HG03558 (cell line): ENCODE data around the gene ZSCAN32.

Experiments
- ATAC-seq: cut with Tn5 transposase; IDR thresholded peaks from one replicate; pipeline ENCODE4 v1.9.1; 2021; ENCODE audit warnings: moderate number of reproducible peaks; ENCODE audit not compliant: unreplicated experiment; ENCODE audit errors: extremely low read depth

ZSCAN32 gene

GRCh38 chr16:3400779-3401688 lies at the start of gene ZSCAN32, which contains the start of gene ZNF174:
Gene ZSCAN32 (minus strand): TSS chr16:3401004. CDS start chr16:3397557, 3,447 bp downstream.
Gene ZNF174 (plus strand): TSS chr16:3401215. CDS start chr16:3402005, 790 bp downstream.
- ATAC-seq = peak; percentile 86

- ATAC-seq = no peak
Measured at GRCh38 chr16:3444032-3444388, 43.2 kb upstream of the ZSCAN32 start.

- no peak for ATAC-seq
Measured at GRCh38 chr16:3443108-3444031, 42.6 kb upstream of the ZSCAN32 start, which contains the start of the genes NAA60 and ZNF597. Gene NAA60 (plus strand): TSS chr16:3443680. CDS start chr16:3476228, 32,548 bp downstream. Gene ZNF597 (minus strand): TSS chr16:3443504. CDS start chr16:3443153, 351 bp downstream.

GRCh38 chr16:3439637-3440036 lies 38.8 kb upstream of the ZSCAN32 start:
- no peak for ATAC-seq

GRCh38 chr16:3434373-3434772 lies 33.6 kb upstream of the ZSCAN32 start:
- ATAC-seq = no peak

- no peak for ATAC-seq
Measured at GRCh38 chr16:3431779-3432219, 31.0 kb upstream of the ZSCAN32 start.

- no peak for ATAC-seq
Measured at GRCh38 chr16:3413730-3414379, 13.1 kb upstream of the ZSCAN32 start.

- ATAC-seq = no peak
Measured at GRCh38 chr16:3408561-3409197, 7.9 kb upstream of the ZSCAN32 start.

GRCh38 chr16:3401719-3402397 lies 1.1 kb upstream of the ZSCAN32 start:
- ATAC-seq = no peak

- no peak for ATAC-seq
Measured at GRCh38 chr16:3400446-3400778, 392 bp downstream of the ZSCAN32 start.

GRCh38 chr16:3389663-3390338 lies 11.0 kb downstream of the ZSCAN32 start:
- no peak for ATAC-seq

GRCh38 chr16:3388325-3388724 lies 12.5 kb downstream of the ZSCAN32 start:
- ATAC-seq = no peak

- ATAC-seq = no peak
Measured at GRCh38 chr16:3383045-3383448, 17.8 kb downstream of the ZSCAN32 start.

GRCh38 chr16:3377917-3378316 lies 22.9 kb downstream of the ZSCAN32 start:
- ATAC-seq = no peak

GRCh38 chr16:3375680-3376079 lies 25.1 kb downstream of the ZSCAN32 start:
- no peak for ATAC-seq

GRCh38 chr16:3369073-3369472 lies 31.7 kb downstream of the ZSCAN32 start:
- ATAC-seq = no peak

- ATAC-seq = no peak
Measured at GRCh38 chr16:3364774-3365427, 35.9 kb downstream of the ZSCAN32 start.

GRCh38 chr16:3363793-3364192 lies 37.0 kb downstream of the ZSCAN32 start:
- no peak for ATAC-seq
